H1 (cell line): ENCODE results near the gene LGALS8. TPM values are rescaled to one million over a fixed set of nuclear protein-coding genes. Genes with fewer than 3 reads are reported as not detected.
"Not testable (repeated sequence)": the region's sequence is repeated elsewhere in the genome, so short reads cannot be mapped to it uniquely, and the experiment has no call there.

Source experiments
- CTCF ChIA-PET: fragments of 300-600 bp; sonication (Branson Sonifier 250); formaldehyde crosslinking; loops from one replicate; lab custom pipeline; 2021; ENCODE audit not compliant: partially characterized antibody; lab: Charles Lee
- POLR2A ChIA-PET: fragments of 300-600 bp; sonication (Branson Sonifier 250); formaldehyde crosslinking; loops from one replicate; lab custom pipeline; 2021; ENCODE audit warnings: inconsistent platforms; ENCODE audit not compliant: partially characterized antibody; lab: Charles Lee
- DNase-seq, 2 experiments: peaks; one replicate each; pipeline versions ENCODE4 v3.0.0 to v3.0.0-alpha.2; 2010 to 2022; ENCODE audit warnings: low spot score in 2 of 2, low read depth in 1 of 2, mixed read lengths in 1 of 2
- FAIRE-seq: peaks from 2 replicates; lab custom pipeline; 2011; peaks lifted over from hg19 to GRCh38; lab: Jason Lieb, UNC
- H2AFZ ChIP-seq: 2 replicates; pipeline ENCODE4 v1.8.1; 2012; ENCODE audit warnings: low read length, inconsistent platforms
- H2AK5ac ChIP-seq: 2 replicates; pipeline ENCODE4 v1.6.1; 2013; ENCODE audit warnings: low read depth, low read length
- H2BK120ac ChIP-seq: replicated peaks from 2 replicates; pipeline ENCODE3; 2013; ENCODE audit warnings: low read depth, low read length, inconsistent platforms
- H2BK12ac ChIP-seq: 2 replicates; pipeline ENCODE4 v1.6.1; 2013; ENCODE audit warnings: low read depth, low read length
- H2BK15ac ChIP-seq: 2 replicates; pipeline ENCODE4 v1.6.1; 2013; ENCODE audit warnings: low read length
- H2BK20ac ChIP-seq: 2 replicates; pipeline ENCODE4 v1.6.1; 2013; ENCODE audit warnings: low read length
- H2BK5ac ChIP-seq: 2 replicates; pipeline ENCODE4 v1.6.1; 2013; ENCODE audit warnings: low read depth, low read length
- H3K14ac ChIP-seq: 2 replicates; pipeline ENCODE4 v1.6.1; 2013; ENCODE audit warnings: inconsistent platforms; ENCODE audit not compliant: insufficient read length
- H3K18ac ChIP-seq: 2 replicates; pipeline ENCODE4 v1.6.1; 2013; ENCODE audit warnings: low read length; ENCODE audit errors: extremely low read depth
- H3K23ac ChIP-seq: 2 replicates; pipeline ENCODE4 v1.6.1; 2013; ENCODE audit warnings: inconsistent platforms; ENCODE audit not compliant: insufficient read length
- H3K23me2 ChIP-seq: 2 replicates; pipeline ENCODE4 v1.6.1; 2013; ENCODE audit warnings: low read depth, low read length
- H3K27ac ChIP-seq: 2 replicates; pipeline ENCODE4 v1.6.1; 2011; ENCODE audit warnings: low read depth, low read length, inconsistent platforms
- H3K27me3 ChIP-seq, 4 experiments: replicated peaks in 1 of 4; 1 replicate in 1 of 4; 2 replicates in 3 of 4; pipeline versions ENCODE4 v1.6.1 to v1.8.1; 2011 to 2013; ENCODE audit warnings: low read length in 3 of 4, mild to moderate bottlenecking in 3 of 4, inconsistent platforms in 2 of 4, mixed read lengths in 2 of 4, moderate library complexity in 1 of 4; ENCODE audit not compliant: control insufficient read depth in 3 of 4, insufficient read depth in 3 of 4; ENCODE audit errors: extremely low read depth in 1 of 4
- H3K36me3 ChIP-seq, 4 experiments: 2 replicates each; pipeline versions ENCODE4 v1.6.1 to v1.8.1; 2011 to 2013; ENCODE audit warnings: mild to moderate bottlenecking in 4 of 4, low read length in 3 of 4, moderate library complexity in 2 of 4, control low read depth in 1 of 4, inconsistent platforms in 1 of 4; ENCODE audit not compliant: insufficient read depth in 4 of 4, control insufficient read depth in 2 of 4
- H3K4ac ChIP-seq: replicated peaks from 2 replicates; pipeline ENCODE3; 2013; ENCODE audit warnings: low read length, low read depth, mixed read lengths, inconsistent platforms; ENCODE audit not compliant: insufficient read length
- H3K4me1 ChIP-seq, 4 experiments: replicated peaks in 1 of 4; 1 replicate in 1 of 4; 2 replicates in 3 of 4; pipeline versions ENCODE4 v1.6.1 to v1.8.1; 2011 to 2013; ENCODE audit warnings: low read length in 3 of 4, inconsistent platforms in 2 of 4, mixed read lengths in 1 of 4; ENCODE audit not compliant: insufficient read depth in 4 of 4, control insufficient read depth in 3 of 4
- H3K4me2 ChIP-seq, 2 experiments: 2 replicates each; pipeline versions ENCODE4 v1.6.1 to v1.8.1; 2011 to 2013; ENCODE audit warnings: low read depth in 2 of 2, low read length in 2 of 2, control low read depth in 1 of 2, inconsistent platforms in 1 of 2, mild to moderate bottlenecking in 1 of 2; ENCODE audit not compliant: insufficient read depth in 1 of 2
- H3K4me3 ChIP-seq, 4 experiments: fragments of 200-600, 300-600 bp in 1 of 4; sonication (generic), shearing (Covaris generic), sonication (Bioruptor Twin) in 1 of 4; 2 replicates each; pipeline versions ENCODE4 v1.5.1 to v1.8.1; 2011 to 2016; ENCODE audit warnings: low read length in 4 of 4, low read depth in 3 of 4, control low read depth in 2 of 4, inconsistent platforms in 2 of 4, mild to moderate bottlenecking in 2 of 4, mixed read lengths in 1 of 4, moderate library complexity in 1 of 4; ENCODE audit not compliant: insufficient read depth in 2 of 4; ENCODE audit errors: extremely low read depth in 1 of 4
- H3K56ac ChIP-seq: replicated peaks from 2 replicates; pipeline ENCODE3; 2013; ENCODE audit warnings: low read depth, mild to moderate bottlenecking, mixed read lengths, low read length, inconsistent platforms; ENCODE audit not compliant: insufficient read length
- H3K79me1 ChIP-seq: 2 replicates; pipeline ENCODE4 v1.6.1; 2013; ENCODE audit warnings: low read depth, low read length, control low read depth
- H3K79me2 ChIP-seq, 2 experiments: 2 replicates each; pipeline versions ENCODE4 v1.6.1 to v1.8.1; 2012 to 2013; ENCODE audit warnings: low read length in 2 of 2, mild to moderate bottlenecking in 2 of 2, inconsistent platforms in 1 of 2; ENCODE audit not compliant: insufficient read depth in 2 of 2, control insufficient read depth in 1 of 2
- H3K9ac ChIP-seq, 4 experiments: replicated peaks in 1 of 4; 1 replicate in 1 of 4; 2 replicates in 3 of 4; pipeline versions ENCODE4 v1.6.1 to v1.8.1; 2011 to 2013; ENCODE audit warnings: low read depth in 3 of 4, low read length in 3 of 4, control low read depth in 2 of 4, mild to moderate bottlenecking in 2 of 4, moderate library complexity in 2 of 4, inconsistent platforms in 1 of 4; ENCODE audit errors: extremely low read depth in 1 of 4
- H3K9me3 ChIP-seq, 2 experiments: 2 replicates each; pipeline versions ENCODE4 v1.6.1 to v1.8.1; 2012 to 2013; ENCODE audit warnings: mild to moderate bottlenecking in 2 of 2, moderate library complexity in 2 of 2, control low read depth in 1 of 2, inconsistent platforms in 1 of 2, low read depth in 1 of 2, low read length in 1 of 2, mixed read lengths in 1 of 2; ENCODE audit not compliant: insufficient read depth in 2 of 2
- H4K20me1 ChIP-seq, 2 experiments: replicated peaks in 1 of 2; 2 replicates each; pipeline versions ENCODE3 to v1.8.1; 2011 to 2013; ENCODE audit warnings: inconsistent platforms in 2 of 2, low read length in 2 of 2, mild to moderate bottlenecking in 1 of 2; ENCODE audit not compliant: insufficient read depth in 2 of 2, control insufficient read depth in 1 of 2
- H4K5ac ChIP-seq: 2 replicates; pipeline ENCODE4 v1.6.1; 2013; ENCODE audit warnings: low read length, low read depth, mixed read lengths, inconsistent platforms; ENCODE audit not compliant: insufficient read length
- H4K8ac ChIP-seq: 2 replicates; pipeline ENCODE4 v1.8.0; 2013; ENCODE audit warnings: mild to moderate bottlenecking, moderate library complexity, low read length, inconsistent platforms; ENCODE audit not compliant: insufficient read depth; ENCODE audit errors: extremely low read depth
- H4K91ac ChIP-seq: replicated peaks from 2 replicates; pipeline ENCODE3; 2013; ENCODE audit warnings: low read length, mixed read lengths, inconsistent platforms; ENCODE audit not compliant: insufficient read length
- WGBS, 2 experiments: shearing (Covaris generic) in 1 of 2; methylation state at CpG; one replicate each; pipeline versions ENCODE4 v1.1.6 to v1.1.7; 2013 to 2015; ENCODE audit warnings: low lambda C conversion rate in 2 of 2, mixed read lengths in 2 of 2, inconsistent platforms in 1 of 2, low coverage in 1 of 2, missing lambda C conversion rate in 1 of 2; ENCODE audit not compliant: insufficient replicate concordance in 2 of 2, insufficient coverage in 1 of 2, insufficient read length in 1 of 2; ENCODE audit errors: extremely low coverage in 1 of 2, missing lambda C conversion rate in 1 of 2; 5-methylcytosine and 5-hydroxymethylcytosine counted together
- polyA plus RNA-seq, 7 experiments: library from polyadenylated mRNA; depleted of rRNA in 3 of 7; stranded (reverse) in 5 of 7; unstranded in 2 of 7; fragments of >200 nt in 5 of 7; fragments of 200-250 nt in 2 of 7; gene quantifications; 1 replicate in 5 of 7; 2 replicates in 1 of 7; 4 replicates in 1 of 7; pipeline versions ENCODE4 v1.2.1 to v1.2.3, GENCODE V29; 2011 to 2013; ENCODE audit warnings: missing spikeins in 2 of 7, mixed read lengths in 2 of 7
- total RNA-seq: library from RNA; stranded (reverse); fragmentation: NEBNext Ultra II Directional; extraction: Animal tissue kit (Norgen Biotek cat#: 25700); gene quantifications from 2 replicates; pipeline ENCODE4 v1.2.1, GENCODE V29; 2021

Gene LGALS8
- total and polyA plus RNA-seq, 2 of the 8 experiments (the other 6 are each of a cell fraction or from before 2014, with no cell fraction given), result 7.2 to 11.6 TPM

DNA sequence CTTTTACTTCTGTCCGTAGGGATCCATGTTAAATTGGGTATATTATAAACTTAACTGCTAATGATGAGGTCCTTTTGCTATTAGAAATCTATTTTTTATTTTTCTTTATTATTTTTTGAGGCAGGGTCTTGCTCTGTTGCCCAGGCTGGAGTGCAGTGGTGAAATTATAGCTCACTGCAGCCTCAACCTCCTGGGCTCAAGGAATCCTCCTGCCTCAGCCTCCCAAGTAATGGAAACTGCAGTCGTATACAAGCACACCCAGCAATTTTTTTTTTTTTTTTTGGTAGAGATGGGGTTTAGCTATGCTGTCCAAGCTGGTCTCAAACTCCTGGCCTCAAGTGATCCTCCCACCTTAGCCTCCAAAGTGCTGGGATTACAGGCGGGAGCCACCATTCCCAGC lies 34.6 kb upstream of the LGALS8 start:
- not testable (repeated sequence) for H4K20me1 ChIP-seq, H3K4me2 ChIP-seq, H3K4me3 ChIP-seq, H3K79me2 ChIP-seq, H3K27me3 ChIP-seq, H2AFZ ChIP-seq, H3K9me3 ChIP-seq, H2BK15ac ChIP-seq, H2BK120ac ChIP-seq, H3K4me1 ChIP-seq, H3K56ac ChIP-seq, H3K9ac ChIP-seq, H2BK12ac ChIP-seq, H4K8ac ChIP-seq, H2BK5ac ChIP-seq, H3K4ac ChIP-seq, H3K18ac ChIP-seq, H3K36me3 ChIP-seq, H4K91ac ChIP-seq, H3K14ac ChIP-seq, H2AK5ac ChIP-seq, H3K23me2 ChIP-seq, DNase-seq, H4K5ac ChIP-seq, FAIRE-seq, H3K23ac ChIP-seq, H3K79me1 ChIP-seq, H3K27ac ChIP-seq, H2BK20ac ChIP-seq
- 93% methylated on average over 3 of the region's 3 CpGs; no CpG with 5 or more reads in 1 of the 2 experiments for WGBS, 2 experiments
- POLR2A ChIA-PET, result interaction anchor here (0.7 kb wide), 1 partner anchor 393 kb away, joined by 3 read pairs; no protein-coding TSS in a partner anchor
- CTCF ChIA-PET, result interaction anchor here (0.5 to 1.3 kb wide), 13 partner anchors 8 to 695 kb away, joined by 3 to 9 read pairs (median 3); no protein-coding TSS in a partner anchor
